ENCODE data around the gene NANP. TPM values are rescaled to one million over a fixed set of nuclear protein-coding genes. Genes with fewer than 3 reads are reported as not detected.
"Not testable (repeated sequence)": the region's sequence is repeated elsewhere in the genome, so short reads cannot be mapped to it uniquely, and the experiment has no call there.

NANP gene
- polyA plus RNA-seq, 1 donor, result 2.9 TPM

GRCh38 chr20:25606094-25606695, 17.6 kb downstream of the NANP start:
- DNase-seq (ENCODE audit: low read depth), result no peak

- DNase-seq (ENCODE audit: low read depth), result no peak
Observed at GRCh38 chr20:25605148-25605547, 18.7 kb downstream of the NANP start.

GRCh38 chr20:25604611-25605010, 19.2 kb downstream of the NANP start:
- DNase-seq (ENCODE audit: low read depth), result no peak

GRCh38 chr20:25602914-25603309, 20.9 kb downstream of the NANP start:
- not testable (repeated sequence) for DNase-seq (ENCODE audit: low read depth)

GRCh38 chr20:25602191-25602913, 21.5 kb downstream of the NANP start:
- not testable (repeated sequence) for DNase-seq (ENCODE audit: low read depth)

GRCh38 chr20:25601659-25602058, 22.2 kb downstream of the NANP start:
- no peak for DNase-seq (ENCODE audit: low read depth)

- DNase-seq (ENCODE audit: low read depth), result no peak
Observed at GRCh38 chr20:25600632-25601031, 23.2 kb downstream of the NANP start.

GRCh38 chr20:25592135-25592852, 31.5 kb downstream of the NANP start:
- no peak for DNase-seq (ENCODE audit: low read depth)

GRCh38 chr20:25590778-25591177, 33.0 kb downstream of the NANP start:
- DNase-seq (ENCODE audit: low read depth), result not testable (repeated sequence)

GRCh38 chr20:25588491-25588890, 35.3 kb downstream of the NANP start:
- DNase-seq (ENCODE audit: low read depth), result no peak

GRCh38 chr20:25587536-25587935, 36.3 kb downstream of the NANP start:
- DNase-seq (ENCODE audit: low read depth), result no peak

GRCh38 chr20:25586877-25587276, 36.9 kb downstream of the NANP start:
- no peak for DNase-seq (ENCODE audit: low read depth)

- no peak for DNase-seq (ENCODE audit: low read depth)
Observed at GRCh38 chr20:25584905-25585704, 38.7 kb downstream of the NANP start, which contains the start of gene NINL. TSS of gene NINL (minus strand) at chr20:25585531. CDS start at chr20:25526587, 58,944 bp downstream.

- not testable (repeated sequence) for DNase-seq (ENCODE audit: low read depth)
Observed at GRCh38 chr20:25583607-25584006, 40.2 kb downstream of the NANP start.

GRCh38 chr20:25580711-25581110, 43.1 kb downstream of the NANP start:
- no peak for DNase-seq (ENCODE audit: low read depth)

GRCh38 chr20:25579081-25579770, 44.6 kb downstream of the NANP start:
- no peak for DNase-seq (ENCODE audit: low read depth)

- no peak for DNase-seq (ENCODE audit: low read depth)
Observed at GRCh38 chr20:25576783-25577530, 46.9 kb downstream of the NANP start.

- DNase-seq (ENCODE audit: low read depth), result no peak
Observed at GRCh38 chr20:25574411-25574810, 49.4 kb downstream of the NANP start.

GRCh38 chr20:25573288-25574251, 50.2 kb downstream of the NANP start:
- DNase-seq (ENCODE audit: low read depth), result no peak

Measured in forelimb muscle (tissue), 1 donor.